GM19239 (cell line): Measurements from ENCODE around the gene XXYLT1.

Experiments
- DNase-seq: peaks from one replicate; pipeline ENCODE4 v3.0.0; 2011; ENCODE audit warnings: low spot score; ENCODE audit not compliant: insufficient read length
- FAIRE-seq: peaks from 2 replicates; lab custom pipeline; 2011; peaks lifted over from hg19 to GRCh38; lab: Jason Lieb, UNC

The XXYLT1 gene

DNA sequence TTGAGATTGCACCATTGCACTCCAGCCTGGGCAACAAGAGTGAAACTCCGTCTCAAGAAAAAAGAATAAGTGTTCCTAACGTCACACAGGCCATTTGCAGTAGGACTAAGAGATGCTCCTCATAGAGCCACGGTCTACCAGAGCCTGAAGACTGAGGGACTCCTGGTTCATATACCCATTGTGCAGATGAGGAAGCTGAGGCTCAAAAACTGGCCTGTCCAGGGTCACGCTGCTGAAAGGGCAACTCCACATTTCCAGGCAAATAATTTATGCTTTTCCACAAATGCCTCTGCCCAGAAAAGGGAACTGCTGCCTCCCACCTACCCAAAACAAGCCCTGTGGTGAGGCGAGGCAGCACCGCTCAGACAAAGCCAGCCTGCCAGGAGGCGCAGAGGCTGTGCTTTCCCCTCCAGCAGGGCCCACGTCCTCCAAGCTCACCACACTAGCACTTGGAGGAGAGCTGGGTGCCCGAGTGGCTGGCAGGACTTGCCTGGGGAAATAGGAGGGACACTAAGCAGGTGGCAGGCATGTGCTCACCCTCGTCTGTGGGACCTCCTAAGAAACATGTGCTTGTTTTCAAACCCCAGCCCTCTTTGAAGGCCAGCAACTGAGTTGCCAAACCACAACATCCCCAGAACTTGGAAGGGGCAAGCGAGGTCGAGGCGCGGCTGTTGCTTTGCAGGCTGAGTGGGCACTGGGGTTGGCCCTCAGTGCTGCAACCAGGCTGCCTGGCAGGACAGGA, 195.6 kb downstream of the XXYLT1 start:
- no peak for DNase-seq
- FAIRE-seq, result no peak

DNA sequence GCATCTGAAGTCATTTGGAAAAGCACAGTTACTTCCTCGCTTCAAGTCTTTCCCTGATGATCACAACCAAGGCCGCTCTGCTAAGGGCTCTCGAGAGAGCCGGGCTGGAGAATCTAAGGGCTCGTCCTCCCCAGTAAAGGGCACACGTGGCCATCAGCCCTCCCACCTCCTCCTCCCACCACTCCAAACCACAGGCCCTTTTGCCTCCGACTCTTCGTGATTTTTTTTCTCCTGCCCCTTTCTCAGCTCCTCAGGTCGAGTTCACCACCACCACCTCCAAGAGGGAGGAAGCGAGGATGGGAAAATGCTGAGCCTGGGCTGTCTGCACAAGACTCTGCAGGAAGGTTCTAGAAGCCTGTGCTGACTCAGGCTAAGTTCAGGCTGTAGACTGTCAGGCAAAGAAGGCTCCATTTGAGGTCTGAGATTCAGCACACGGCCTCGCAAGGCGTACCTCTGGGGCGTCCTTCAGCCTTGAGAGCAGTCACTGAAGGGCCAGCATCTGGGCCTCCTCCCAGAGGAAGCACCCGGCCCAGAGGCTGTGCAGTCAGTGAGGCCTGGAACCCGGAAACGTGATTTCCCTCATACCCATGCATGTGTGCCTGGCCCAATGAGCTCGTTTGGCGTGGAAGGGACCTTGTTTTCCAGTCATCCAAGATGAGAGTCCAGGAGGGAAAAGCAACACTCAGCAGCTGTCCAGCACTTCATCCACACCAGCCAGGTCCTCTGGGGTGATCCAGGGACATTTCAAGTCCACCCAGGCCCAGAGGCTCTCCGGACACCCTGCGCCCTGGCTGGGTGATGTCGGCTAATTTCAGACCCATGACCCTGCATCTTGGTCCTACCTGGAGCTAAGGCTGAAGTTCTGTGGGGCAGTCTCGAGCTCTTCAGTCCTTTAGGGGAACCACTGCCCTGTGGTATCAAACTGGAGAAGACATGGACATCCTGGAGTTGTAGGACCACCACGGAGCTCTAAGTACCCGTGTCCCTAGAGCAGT, 196.8 kb downstream of the XXYLT1 start:
- FAIRE-seq (no peak), DNase-seq (no peak)

DNA sequence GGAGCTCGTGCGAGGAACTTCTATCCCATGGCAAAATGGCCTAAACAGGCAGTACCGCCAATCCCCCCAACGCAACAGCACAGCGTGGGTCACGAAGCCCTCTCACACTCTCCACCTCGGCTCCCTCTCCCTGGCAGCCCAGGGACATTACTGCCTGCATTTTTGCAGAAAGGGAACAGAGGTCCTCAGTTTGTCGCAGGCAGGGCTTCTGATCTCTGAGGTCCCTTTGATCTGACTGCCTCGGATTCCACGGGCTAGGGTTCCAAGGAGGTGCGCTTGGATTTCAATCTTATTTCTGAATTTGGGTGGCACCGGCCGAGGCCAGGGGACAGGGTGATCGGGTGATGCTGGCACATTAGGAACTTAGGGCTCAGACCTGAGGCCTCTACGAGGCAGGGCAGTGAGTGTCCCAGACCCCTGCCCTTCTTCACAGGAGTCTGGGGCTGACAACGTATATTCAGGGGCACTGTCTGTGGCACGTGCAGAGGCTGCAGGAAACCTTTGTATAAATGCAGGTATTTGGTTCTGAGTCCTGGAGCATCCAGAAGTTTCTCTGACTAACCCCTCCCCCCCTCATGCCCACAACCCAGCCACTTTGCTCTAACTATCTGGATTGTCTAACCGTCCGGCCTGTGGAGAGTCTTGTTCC, 197.9 kb downstream of the XXYLT1 start:
- FAIRE-seq, result no peak
- DNase-seq, result no peak

DNA sequence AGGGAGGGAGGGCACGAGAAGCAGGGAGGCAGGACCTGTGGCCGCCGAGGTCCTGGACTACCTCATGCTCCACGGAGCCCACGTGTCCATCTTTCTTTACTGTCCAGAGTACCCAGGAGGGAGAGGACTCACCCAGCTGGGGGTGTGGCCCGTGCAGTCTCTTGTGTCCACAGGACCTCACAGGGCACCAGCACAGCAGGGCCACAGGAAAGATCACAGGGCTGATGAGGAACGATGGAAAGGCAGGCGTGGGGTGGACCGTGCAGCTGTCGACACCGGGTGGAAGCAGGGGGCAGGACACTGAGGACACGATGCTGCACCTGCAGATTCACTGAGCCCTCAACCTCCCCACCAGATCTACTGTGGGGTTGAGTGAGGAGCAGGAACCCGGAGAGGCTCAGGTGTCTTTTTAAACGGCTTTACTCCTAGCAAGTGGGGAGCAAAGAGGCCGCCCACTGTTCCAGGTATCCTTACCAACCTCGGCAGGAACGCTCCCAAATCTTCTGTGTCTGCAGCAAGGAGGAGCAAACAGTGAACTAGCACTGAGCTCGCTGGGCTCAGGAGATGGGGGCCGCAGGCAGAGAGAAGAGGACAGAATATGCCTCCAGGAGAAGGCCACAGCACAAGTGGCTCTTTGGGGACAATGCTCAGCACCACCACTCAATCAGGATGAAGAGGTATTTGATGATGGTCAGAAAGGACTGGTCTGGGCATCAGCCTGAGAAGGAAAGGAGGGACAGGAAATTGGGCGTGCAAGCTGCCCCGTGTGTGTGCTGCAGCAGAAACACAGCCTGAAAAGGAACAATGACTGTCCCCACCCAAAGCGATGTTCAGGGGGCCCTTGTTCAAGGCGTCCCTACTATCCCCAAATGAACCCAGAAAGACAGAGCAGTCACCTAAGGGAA, 198.8 kb downstream of the XXYLT1 start:
- FAIRE-seq, result no peak
- no peak for DNase-seq

DNA sequence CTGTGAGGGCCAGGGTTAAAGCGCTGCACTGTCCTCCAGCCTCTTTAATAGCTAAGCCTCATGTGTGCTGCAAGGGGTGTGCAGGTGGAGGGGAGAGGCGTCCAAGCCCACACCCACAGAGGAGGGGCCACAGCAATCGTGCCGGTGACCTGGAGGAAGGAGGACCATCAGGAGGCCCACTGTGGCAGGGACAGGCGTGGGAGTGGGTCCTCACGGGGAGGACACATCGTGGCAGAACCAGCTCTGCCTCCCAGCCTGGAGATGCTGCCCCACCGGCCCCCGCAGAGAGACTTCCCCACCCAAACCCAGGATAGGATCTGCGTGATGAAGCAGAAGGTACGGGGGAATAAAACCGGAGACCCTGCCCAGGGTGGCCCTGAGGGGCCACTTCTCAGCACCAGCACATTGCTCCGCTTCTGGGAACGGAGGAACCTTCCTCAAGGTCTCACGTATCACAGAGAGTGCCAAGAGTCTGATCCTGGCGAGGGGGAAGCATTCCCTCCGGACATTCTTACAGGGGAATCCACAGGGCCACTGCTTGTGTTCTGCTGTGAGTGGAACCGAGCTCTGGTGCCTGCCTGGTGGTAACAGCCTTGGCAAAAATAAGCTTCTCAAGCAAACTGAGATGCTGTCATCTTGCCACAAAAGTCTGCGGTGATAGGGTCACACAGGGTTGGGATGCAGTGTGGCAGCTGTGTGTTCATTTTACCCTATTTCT, 199.8 kb downstream of the XXYLT1 start:
- no peak for FAIRE-seq

DNA sequence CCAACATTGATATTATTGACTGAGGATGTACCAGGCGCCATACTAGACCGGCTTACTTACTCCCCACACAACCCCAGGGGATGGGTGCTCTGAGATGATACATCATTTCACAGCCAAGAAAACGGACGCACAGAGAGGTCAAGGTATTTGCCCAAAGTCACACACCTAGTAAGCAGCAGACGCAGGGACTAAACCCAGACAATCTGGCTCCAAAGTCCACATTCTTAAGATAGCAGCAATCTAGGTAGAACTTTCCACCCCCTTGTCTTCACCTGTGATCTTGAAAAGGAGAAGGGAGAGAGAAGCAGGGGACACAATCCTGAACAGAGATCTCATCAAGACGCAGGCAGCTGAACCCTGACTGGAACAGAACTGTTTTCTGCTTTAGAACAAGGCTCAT, 200.6 kb downstream of the XXYLT1 start:
- FAIRE-seq, result no peak
- no peak for DNase-seq

More for the DNA sequence above, 199.8 kb downstream of the XXYLT1 start:
- DNase-seq, result no peak

DNA sequence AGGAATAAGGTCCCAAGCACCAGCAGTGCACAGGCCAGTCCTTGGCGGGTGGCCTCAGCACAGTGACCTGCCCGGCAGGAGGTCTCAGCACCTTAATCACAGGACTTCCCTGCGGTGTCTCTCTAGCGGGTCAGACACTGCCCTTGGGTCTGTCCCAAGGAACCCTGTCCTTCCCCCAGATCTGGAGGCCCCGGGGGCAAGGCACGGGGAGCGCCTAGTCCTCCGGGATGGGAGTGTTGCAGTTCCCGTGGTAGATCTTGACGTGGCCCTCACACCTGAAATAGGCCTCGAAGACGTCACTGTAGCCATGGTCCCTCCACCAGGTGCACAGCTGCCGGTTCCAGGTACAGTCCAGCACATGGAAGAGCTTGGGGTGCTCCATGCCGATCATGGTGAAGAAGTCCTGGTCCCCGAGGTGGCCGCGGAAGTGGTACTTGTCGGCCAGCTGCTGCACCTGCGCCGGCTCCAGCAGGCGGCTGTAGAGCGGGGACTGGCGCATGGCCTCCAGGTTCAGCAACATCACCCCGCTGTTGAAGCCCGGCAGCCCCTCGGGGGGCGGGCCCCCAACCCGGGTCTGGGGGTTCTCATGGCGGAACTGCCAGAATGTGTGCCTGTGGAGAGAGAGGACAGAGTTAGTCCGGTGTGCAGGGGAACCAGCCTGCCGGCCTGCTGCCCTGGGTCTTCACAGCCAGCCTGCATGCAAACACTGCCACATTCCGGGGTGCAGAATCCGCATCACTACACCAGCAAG, 201.3 kb downstream of the XXYLT1 start:
- FAIRE-seq (no peak), DNase-seq (no peak)

DNA sequence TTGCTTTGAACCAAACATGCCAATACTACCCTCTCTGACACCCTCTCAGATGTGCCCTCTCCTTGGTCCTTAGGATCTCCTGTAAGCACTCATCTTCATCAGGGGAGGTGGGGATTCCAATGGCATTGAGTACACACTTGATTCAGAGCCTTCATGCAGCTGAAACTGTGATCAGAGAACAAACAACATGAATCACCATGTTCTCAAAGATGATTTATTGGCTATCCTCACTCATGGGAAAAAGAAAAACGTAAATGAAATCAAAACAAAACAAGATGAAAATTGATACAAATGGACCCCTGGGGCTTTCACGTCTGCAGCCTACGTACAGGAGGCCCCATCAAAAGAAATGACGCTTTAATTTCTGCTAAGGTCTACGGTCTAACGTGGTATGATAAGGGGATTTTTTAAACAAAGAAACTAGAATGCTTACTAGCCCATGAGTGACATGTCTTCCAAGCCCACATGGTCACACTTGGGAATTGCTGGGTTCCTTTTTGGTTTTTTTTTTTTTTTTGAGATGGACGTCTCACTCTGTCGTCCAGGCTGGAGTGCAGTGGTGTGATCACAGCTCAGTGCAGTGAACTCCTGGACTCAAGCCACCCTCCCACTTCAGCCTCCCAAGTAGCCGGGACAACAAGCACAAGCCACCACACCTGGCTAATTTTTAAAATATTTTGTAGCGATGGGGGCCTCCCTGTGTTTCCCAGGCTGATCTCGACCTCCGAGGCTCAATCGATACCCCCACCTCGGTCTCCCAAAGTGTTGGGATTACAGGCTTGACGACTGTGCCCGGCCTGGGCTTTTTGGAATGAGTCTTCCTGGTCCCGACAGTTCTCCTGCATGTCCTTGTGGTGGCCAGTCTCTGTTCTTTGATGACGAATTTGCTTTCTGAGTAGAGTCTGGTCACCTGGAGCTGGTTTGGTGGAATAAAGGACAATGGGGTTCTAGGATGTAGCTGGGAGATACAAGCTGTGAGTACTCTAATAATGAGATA, 202.6 kb downstream of the XXYLT1 start:
- no peak for DNase-seq
- FAIRE-seq, result no peak

DNA sequence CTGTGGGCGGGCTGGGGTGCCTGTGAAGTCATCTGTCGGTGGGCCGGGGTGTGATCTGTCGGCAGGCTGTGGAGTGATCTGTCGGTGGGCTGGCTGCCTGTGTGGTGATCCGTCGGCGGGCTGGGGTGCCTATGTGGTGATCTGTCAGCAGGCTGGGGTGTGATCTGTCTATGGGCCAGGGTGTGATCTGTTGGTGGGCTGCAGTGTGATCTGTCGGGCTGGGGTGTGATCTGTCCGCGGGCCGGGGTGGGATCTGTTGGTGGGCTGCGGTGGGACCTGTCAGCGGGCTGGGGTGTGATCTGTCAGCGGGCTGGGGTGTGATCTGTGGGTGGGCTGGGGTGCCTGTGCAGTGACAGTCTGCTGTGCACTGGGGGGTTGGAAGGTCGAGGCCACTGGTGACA, 204.5 kb downstream of the XXYLT1 start:
- FAIRE-seq (no peak), DNase-seq (no peak)

DNA sequence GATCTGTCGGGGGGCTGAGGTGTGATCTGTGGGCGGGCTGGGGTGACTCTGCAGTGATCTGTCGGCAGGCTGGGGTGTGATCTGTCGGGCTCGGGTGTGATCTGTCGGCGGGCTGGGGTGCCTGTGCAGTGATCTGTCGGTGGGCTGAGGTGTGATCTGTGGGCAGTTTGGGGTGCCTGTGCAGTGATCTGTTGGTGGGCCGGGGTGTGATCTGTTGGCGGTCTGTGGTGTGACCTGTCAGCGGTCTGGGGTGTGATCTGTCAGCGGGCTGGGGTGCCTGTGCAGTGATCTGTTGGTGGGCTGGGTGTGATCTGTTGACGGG, 205.1 kb downstream of the XXYLT1 start:
- DNase-seq (no peak), FAIRE-seq (no peak)

DNA sequence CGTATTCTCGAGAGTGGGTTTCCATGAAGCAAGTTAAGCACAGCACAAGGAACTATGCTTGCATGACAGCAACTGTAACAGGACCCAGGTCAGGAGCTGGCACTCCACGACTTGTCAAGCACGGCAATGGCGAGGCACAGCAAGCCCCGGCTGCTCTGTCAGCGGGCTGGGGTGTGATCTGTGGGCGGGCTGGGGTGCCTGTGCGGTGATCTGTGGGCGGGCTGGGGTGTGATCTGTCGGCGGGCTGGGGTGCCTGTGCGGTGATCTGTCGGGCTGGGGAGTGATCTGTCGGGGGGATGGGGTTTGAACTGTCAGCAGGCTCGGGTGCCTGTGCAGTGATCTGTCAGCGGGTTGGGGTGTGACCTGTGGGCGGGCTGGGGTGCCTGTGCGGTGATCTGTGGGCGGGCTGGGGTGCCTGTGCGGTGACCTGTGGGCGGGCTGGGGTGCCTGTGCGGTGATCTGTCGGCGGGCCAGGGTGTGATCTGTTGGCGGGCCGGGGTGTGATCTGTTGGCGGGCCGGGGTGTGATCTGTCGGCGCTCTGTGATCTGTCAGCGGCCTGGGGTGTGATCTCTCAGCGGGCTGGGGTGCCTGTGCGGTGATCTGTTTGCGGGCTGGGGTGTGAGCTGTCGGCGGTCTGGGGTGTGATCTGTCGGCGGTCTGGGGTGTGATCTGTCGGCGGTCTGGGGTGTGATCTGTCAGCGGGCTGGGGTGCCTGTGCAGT, 205.7 kb downstream of the XXYLT1 start:
- no peak for DNase-seq
- FAIRE-seq, result no peak

DNA sequence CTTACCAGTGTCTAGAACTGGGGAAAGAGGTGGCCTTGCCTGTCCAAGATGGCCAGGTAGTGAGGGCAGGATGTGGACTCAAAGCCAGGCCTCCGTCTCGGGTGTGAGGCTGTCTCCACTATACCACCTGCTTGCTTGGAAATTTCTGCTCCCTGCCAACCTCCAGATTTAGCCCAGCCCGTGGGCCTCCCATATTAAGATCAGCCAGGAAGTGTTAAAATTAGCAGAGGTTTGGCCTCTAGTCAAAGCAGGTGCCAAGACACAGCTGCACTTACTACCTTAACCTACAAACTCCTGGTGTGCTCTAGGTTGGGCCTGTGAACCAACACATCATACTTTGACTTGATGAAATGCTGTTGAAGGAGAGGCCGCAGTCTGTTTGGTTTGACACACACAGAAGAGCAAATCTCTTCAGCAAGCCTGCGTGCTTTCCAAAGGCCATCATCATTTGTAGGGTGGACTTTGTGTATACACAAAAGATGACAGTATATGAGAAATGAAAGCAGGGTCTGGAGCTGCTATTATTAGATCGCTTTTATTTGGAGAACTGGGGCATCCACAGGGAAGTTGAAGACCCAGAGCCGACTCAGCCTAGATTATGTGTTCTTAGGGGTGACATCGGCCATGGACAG, 206.5 kb downstream of the XXYLT1 start:
- FAIRE-seq (no peak), DNase-seq (no peak)

DNA sequence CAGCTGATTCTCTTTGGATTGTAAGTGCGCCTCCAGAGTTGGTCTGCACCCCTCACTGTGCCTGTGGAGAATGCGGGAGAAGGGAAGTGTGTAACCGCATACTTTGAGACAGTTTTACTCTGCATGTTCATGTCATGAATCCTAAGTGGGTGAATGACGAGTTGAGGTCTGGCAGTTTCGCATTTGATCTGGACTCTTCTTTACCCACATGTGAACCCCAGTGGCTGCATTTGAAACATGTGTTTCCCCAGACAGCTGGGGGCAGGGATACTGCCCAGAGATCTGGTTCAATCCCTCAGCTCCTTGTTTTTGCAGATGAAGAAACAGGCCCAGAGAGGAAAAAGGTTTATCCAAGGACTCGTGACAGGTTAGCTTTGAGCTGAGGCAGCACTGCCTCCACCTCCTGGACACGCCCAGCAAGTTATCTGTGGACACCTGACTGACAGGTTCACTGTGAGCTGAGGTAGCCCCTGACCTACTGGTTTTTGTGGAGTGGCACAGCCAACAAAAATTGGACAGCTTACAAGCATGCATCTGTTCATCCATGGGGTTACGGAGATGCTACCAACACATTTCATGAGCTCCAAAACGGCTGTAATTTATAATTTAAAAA, 207.3 kb downstream of the XXYLT1 start:
- no peak for DNase-seq
- no peak for FAIRE-seq

DNA sequence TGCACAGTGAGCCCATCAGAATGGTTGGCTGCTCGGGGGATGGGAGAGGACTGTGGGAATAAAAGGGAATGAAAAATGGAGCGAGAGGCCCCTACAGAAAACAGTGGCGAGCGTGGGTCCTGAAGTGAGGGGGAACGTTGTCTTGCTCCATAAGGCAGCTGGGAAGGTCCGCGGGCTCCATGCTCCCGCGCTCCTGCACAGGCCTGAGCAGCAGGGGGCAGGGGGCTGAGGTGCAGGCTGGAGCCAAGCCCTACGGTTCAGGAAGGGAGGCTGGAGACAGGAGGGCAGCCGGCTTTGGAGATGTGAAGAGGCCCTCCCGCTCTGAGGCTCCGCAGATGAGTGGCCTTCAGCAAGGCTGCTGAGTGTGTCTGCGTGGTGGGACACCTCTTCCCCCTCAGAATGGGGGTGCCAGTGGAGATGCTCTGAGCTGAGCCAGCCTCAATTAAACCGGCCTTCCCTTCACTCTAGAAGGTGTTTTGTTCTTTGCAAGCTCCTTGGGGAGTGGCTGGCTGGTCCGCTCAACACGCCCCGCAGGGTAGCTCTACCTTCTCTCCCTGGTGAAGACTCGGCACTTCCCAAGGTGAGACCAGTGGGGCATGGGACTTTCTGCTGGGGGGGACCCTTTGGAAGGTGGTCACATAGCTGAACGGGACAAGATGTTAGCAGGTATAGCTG, 208.0 kb downstream of the XXYLT1 start:
- DNase-seq (no peak), FAIRE-seq (no peak)
